Osteoblast (primary cell): Measurements from ENCODE around the gene OPRPN. TPM values are rescaled to one million over a fixed set of nuclear protein-coding genes. Genes with fewer than 3 reads are reported as not detected.

Source experiments
- DNase-seq: peaks from one replicate; pipeline ENCODE4 v3.0.0; 2011; ENCODE audit warnings: low spot score, mixed read lengths; ENCODE audit not compliant: insufficient read length; ENCODE audit errors: missing footprints
- H2AFZ ChIP-seq: 2 replicates; pipeline ENCODE4 v1.6.0; 2011; ENCODE audit warnings: mild to moderate bottlenecking, low read length
- H3K27ac ChIP-seq: 2 replicates; pipeline ENCODE4 v1.5.1; 2011; ENCODE audit warnings: mild to moderate bottlenecking, low read depth, low read length, moderate library complexity
- H3K27me3 ChIP-seq: 2 replicates; pipeline ENCODE4 v1.6.0; 2012; ENCODE audit warnings: mild to moderate bottlenecking, control low read depth, inconsistent platforms, low read length, moderate library complexity; ENCODE audit not compliant: insufficient read depth
- H3K36me3 ChIP-seq: 2 replicates; pipeline ENCODE4 v1.5.1; 2011; ENCODE audit warnings: mild to moderate bottlenecking, low read length, control low read depth, moderate library complexity; ENCODE audit not compliant: insufficient read depth
- H3K4me1 ChIP-seq: 2 replicates; pipeline ENCODE4 v1.5.1; 2011; ENCODE audit warnings: mild to moderate bottlenecking, low read length, control low read depth, moderate library complexity; ENCODE audit not compliant: insufficient read depth
- H3K4me2 ChIP-seq: 2 replicates; pipeline ENCODE4 v1.6.0; 2011; ENCODE audit warnings: mild to moderate bottlenecking, low read length; ENCODE audit not compliant: insufficient read depth
- H3K4me3 ChIP-seq: fragments of 200-600 bp; sonication (generic); 3 replicates; pipeline ENCODE4 v1.5.1; 2012; ENCODE audit warnings: mild to moderate bottlenecking, low read length, inconsistent platforms; ENCODE audit not compliant: insufficient read depth
- H3K79me2 ChIP-seq: 2 replicates; pipeline ENCODE4 v1.6.0; 2012; ENCODE audit warnings: mild to moderate bottlenecking, low read length, control low read depth, inconsistent platforms; ENCODE audit not compliant: insufficient read depth
- H3K9me3 ChIP-seq: 2 replicates; pipeline ENCODE4 v1.5.1; 2011; ENCODE audit warnings: low read depth, low read length, control low read depth
- H4K20me1 ChIP-seq: 2 replicates; pipeline ENCODE4 v1.6.0; 2012; ENCODE audit warnings: mild to moderate bottlenecking, low read length, control low read depth; ENCODE audit not compliant: insufficient read depth
- total RNA-seq: library from RNA; depleted of rRNA; stranded (reverse); fragments of >200 nt; gene quantifications from 2 replicates; pipeline ENCODE4 v1.2.3, GENCODE V29; 2012
- TF ChIP-seq, protein P1 (sequence below): IDR thresholded peaks from 2 replicates; pipeline ENCODE4 v1.5.1; 2011; ENCODE audit warnings: mild to moderate bottlenecking, low read depth, low read length, moderate library complexity; ENCODE audit errors: extremely low read depth

OPRPN gene
- total RNA-seq, 1 donor = not detected

DNA sequence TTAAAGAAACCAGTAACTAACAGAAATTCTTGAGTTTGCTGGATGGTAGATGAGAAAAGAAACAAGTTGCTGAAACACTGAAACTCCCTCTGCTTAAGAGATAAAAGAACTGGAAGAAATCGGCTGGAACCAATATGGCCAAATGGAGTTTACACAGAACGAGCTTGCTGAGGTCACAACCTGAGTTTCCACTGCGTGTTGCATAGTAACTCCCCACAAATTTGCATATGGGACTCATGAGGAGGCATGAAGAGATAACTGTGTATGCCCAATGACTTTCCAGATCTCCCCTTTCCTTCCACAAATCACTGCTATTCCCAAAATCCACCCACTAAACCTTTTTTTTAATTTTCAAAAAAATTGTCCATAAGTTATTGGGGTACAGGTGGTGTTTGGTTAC, 25.0 kb upstream of the OPRPN start:
- Histone ChIP-seq H3K27ac (no peak overlapping the region), H3K4me1 (no peaks in the 10 kb centered on the region), H2AFZ (no peak overlapping the region), H3K36me3 (no peaks in the 10 kb centered on the region), H3K4me3 (no peak overlapping the region), H3K27me3 (no peaks in the 10 kb centered on the region), H3K9me3 (no peaks in the 10 kb centered on the region), H4K20me1 (no peaks in the 10 kb centered on the region), H3K4me2 (no peak overlapping the region), H3K79me2 (no peaks in the 10 kb centered on the region)
- DNase-seq = no peak
- TF ChIP-seq, protein P1, sequence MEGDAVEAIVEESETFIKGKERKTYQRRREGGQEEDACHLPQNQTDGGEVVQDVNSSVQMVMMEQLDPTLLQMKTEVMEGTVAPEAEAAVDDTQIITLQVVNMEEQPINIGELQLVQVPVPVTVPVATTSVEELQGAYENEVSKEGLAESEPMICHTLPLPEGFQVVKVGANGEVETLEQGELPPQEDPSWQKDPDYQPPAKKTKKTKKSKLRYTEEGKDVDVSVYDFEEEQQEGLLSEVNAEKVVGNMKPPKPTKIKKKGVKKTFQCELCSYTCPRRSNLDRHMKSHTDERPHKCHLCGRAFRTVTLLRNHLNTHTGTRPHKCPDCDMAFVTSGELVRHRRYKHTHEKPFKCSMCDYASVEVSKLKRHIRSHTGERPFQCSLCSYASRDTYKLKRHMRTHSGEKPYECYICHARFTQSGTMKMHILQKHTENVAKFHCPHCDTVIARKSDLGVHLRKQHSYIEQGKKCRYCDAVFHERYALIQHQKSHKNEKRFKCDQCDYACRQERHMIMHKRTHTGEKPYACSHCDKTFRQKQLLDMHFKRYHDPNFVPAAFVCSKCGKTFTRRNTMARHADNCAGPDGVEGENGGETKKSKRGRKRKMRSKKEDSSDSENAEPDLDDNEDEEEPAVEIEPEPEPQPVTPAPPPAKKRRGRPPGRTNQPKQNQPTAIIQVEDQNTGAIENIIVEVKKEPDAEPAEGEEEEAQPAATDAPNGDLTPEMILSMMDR = no peak

DNA sequence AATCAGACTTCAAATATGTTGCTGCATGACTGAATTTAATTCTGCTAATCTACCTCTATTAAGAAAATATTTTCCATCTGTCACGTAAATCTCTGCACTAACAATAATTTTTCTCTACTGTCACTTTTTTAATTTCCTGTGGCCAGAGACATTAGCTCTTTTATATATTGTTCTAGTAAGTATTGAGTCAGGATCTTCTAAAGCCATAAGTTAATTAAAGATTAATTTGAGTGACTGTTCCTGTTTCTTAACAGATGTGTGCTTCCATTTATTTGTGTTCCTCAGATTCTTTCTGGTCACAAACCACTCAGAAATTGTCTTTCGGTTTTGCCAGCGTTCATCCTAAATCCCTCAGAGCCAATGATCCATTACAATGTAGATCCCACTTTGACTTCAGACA, 17.2 kb upstream of the OPRPN start:
- no peaks in the 10 kb centered on the region for H3K9me3 ChIP-seq
- no peak for DNase-seq
- H3K27ac ChIP-seq = no peak overlapping the region
- no peak overlapping the region for H2AFZ ChIP-seq
- H3K36me3 ChIP-seq = no peaks in the 10 kb centered on the region
- no peaks in the 10 kb centered on the region for H4K20me1 ChIP-seq
- TF ChIP-seq, protein P1 = no peak
- no peak overlapping the region for H3K4me2 ChIP-seq
- no peaks in the 10 kb centered on the region for H3K79me2 ChIP-seq
- H3K4me1 ChIP-seq = no peaks in the 10 kb centered on the region
- no peak overlapping the region for H3K4me3 ChIP-seq
- H3K27me3 ChIP-seq = no peaks in the 10 kb centered on the region

DNA sequence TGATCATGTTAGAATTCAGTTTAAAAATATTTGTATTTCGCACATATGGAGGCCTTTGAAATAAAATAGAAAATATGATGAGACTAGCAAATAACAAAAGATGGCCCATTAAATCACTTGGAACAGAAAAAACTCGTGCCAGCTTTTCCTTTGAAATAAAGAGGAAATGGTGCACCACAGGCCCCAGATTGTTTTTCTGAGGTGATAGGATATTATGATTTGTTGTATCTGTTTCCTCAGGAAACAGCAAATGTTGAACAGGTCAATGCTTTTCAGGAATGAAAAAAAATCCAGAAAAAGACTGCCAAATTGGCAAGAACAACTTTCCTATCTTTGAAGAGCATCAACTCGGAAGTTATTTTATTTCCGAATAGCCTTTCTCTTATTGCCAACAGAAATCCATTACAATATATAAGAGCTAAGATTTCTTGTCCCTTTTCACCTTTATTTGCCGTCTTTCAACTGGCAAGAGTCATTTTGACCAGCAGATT, 15.0 kb upstream of the OPRPN start, which contains the start of gene SMR3B:
SMR3B (plus strand) TSS at position 441 of the 491 bp plus-strand sequence. CDS start 1,380 bp downstream, outside the sequence.
- no peaks in the 10 kb centered on the region for H3K9me3 ChIP-seq
- H3K27me3 ChIP-seq = no peaks in the 10 kb centered on the region
- no peak within 1 kb of the TSS for H2AFZ ChIP-seq
- H3K4me2 ChIP-seq = no peak within 1 kb of the TSS
- DNase-seq = no peak
- H4K20me1 ChIP-seq = no peaks in the 10 kb centered on the region
- no peaks in the 10 kb centered on the region for H3K79me2 ChIP-seq
- no peak within 1 kb of the TSS for H3K27ac ChIP-seq
- no peaks in the 10 kb centered on the region for H3K4me1 ChIP-seq
- no peak within 1 kb of the TSS for H3K4me3 ChIP-seq
- TF ChIP-seq, protein P1 = no peak
- no peaks in the 10 kb centered on the region for H3K36me3 ChIP-seq

DNA sequence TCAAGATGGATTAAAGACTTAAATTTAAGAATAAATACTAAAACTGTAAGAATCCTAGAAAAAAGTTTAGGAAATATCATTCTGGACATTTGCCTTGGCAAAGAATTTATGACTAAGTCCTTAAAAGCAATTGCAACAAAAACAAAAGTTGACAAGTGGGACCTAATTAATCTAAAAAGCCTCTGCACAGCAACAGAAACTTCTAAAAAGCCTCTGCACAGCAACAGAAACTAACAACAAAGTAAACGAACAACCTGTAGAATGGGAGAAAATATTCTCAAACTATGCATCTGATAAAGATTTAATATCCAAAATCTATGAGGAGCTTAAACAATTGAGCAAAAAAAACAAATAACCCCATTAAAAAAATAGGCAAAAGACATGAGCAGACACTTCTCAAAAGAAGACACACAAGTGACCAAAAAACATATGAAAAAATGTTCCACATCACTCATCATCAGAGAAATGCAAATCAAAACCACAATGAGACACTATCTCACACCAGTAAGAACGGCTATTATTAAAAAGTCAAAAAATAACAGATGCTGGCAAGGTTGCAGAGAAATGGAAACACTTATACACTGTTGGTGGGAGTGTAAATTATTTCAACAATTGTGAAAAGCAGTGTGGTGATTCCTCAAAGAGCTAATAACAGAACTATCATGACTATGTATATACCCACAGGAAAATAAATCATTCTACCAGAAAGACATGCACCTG, 5.5 kb upstream of the OPRPN start:
- no peak for DNase-seq
- Histone ChIP-seq H3K4me3 (no peak overlapping the region), H3K9me3 (peaks cover 3% of the 10 kb centered on the region), H3K36me3 (no peaks in the 10 kb centered on the region), H3K27ac (no peak overlapping the region), H4K20me1 (no peaks in the 10 kb centered on the region), H3K4me1 (no peaks in the 10 kb centered on the region), H3K4me2 (no peak overlapping the region), H3K27me3 (no peaks in the 10 kb centered on the region), H2AFZ (no peak overlapping the region), H3K79me2 (no peaks in the 10 kb centered on the region)
- TF ChIP-seq, protein P1 = no peak
